GM12874 (cell line): ENCODE data around the gene TXNIP.
A peak's percentile ranks its signal among the peaks of the same experiment; 100 is the strongest.

Experiments used
- CTCF ChIP-seq: IDR thresholded peaks from 2 replicates; pipeline ENCODE4 v1.5.1; 2011; ENCODE audit warnings: low read depth, mild to moderate bottlenecking, control low read depth, low read length, moderate library complexity; ENCODE audit not compliant: insufficient read depth

TXNIP gene

GRCh38 chr1:145979746-145980456 is 16.5 kb downstream of the TXNIP start:
- no peak for TF ChIP-seq CTCF

- TF ChIP-seq CTCF = peak; percentile 36; the same call in 1 of the 2 replicates
These were observed 17.3 kb downstream of the TXNIP start for GRCh38 chr1:145978854-145979745.

- no peak for TF ChIP-seq CTCF
These were observed 17.9 kb downstream of the TXNIP start for GRCh38 chr1:145978471-145978853.

GRCh38 chr1:145977486-145978470 is 18.6 kb downstream of the TXNIP start:
- TF ChIP-seq CTCF = peak; percentile 73

GRCh38 chr1:145977016-145977415 is 19.4 kb downstream of the TXNIP start:
- no peak for TF ChIP-seq CTCF

- no peak for TF ChIP-seq CTCF
These were observed 21.2 kb downstream of the TXNIP start for GRCh38 chr1:145975216-145975615.
